Measurements from ENCODE around the gene CFL2. TPM values are rescaled to one million over a fixed set of nuclear protein-coding genes. Genes with fewer than 3 reads are reported as not detected.
"Not testable (repeated sequence)": the region's sequence is repeated elsewhere in the genome, so short reads cannot be mapped to it uniquely, and the experiment has no call there.

Gene CFL2
- total RNA-seq, 1 donor from 2014 or later = 34.6 TPM

DNA sequence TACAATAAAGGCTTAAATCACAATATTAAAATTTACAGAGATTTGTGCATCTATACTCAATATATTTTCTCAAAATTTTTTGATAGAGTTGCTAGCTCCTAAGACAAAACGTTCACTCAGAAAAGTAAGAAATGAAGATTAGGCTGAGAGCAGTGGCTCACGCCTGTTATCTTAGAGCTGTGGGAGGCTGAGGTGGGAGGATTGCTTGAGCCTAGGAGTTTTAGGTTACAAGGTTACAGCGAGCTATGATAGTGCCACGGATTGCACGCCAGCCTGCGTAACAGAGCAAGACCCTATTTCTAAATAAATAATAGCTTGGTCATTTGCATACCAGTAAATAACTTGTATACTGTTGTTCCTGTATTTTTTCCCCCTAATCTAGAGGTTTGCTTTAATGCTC is 35.0 kb upstream of the CFL2 start:
- Histone ChIP-seq H3K9me3 (no peaks in the 10 kb centered on the region), H3K27ac (no peak overlapping the region), H3K36me3 (peaks cover 21% of the 10 kb centered on the region), H3K27me3 (ENCODE audit: low read depth) (no peaks in the 10 kb centered on the region), H3K4me3 (no peak overlapping the region), H3K4me1 (no peaks in the 10 kb centered on the region)
- intact Hi-C loops (cut with DNase I) = no loop called here
- TF ChIP-seq, protein P1, sequence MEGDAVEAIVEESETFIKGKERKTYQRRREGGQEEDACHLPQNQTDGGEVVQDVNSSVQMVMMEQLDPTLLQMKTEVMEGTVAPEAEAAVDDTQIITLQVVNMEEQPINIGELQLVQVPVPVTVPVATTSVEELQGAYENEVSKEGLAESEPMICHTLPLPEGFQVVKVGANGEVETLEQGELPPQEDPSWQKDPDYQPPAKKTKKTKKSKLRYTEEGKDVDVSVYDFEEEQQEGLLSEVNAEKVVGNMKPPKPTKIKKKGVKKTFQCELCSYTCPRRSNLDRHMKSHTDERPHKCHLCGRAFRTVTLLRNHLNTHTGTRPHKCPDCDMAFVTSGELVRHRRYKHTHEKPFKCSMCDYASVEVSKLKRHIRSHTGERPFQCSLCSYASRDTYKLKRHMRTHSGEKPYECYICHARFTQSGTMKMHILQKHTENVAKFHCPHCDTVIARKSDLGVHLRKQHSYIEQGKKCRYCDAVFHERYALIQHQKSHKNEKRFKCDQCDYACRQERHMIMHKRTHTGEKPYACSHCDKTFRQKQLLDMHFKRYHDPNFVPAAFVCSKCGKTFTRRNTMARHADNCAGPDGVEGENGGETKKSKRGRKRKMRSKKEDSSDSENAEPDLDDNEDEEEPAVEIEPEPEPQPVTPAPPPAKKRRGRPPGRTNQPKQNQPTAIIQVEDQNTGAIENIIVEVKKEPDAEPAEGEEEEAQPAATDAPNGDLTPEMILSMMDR (IDR thresholded peaks at IDR 0.05) = no peak
- ATAC-seq = no peak
- no peak for DNase-seq

DNA sequence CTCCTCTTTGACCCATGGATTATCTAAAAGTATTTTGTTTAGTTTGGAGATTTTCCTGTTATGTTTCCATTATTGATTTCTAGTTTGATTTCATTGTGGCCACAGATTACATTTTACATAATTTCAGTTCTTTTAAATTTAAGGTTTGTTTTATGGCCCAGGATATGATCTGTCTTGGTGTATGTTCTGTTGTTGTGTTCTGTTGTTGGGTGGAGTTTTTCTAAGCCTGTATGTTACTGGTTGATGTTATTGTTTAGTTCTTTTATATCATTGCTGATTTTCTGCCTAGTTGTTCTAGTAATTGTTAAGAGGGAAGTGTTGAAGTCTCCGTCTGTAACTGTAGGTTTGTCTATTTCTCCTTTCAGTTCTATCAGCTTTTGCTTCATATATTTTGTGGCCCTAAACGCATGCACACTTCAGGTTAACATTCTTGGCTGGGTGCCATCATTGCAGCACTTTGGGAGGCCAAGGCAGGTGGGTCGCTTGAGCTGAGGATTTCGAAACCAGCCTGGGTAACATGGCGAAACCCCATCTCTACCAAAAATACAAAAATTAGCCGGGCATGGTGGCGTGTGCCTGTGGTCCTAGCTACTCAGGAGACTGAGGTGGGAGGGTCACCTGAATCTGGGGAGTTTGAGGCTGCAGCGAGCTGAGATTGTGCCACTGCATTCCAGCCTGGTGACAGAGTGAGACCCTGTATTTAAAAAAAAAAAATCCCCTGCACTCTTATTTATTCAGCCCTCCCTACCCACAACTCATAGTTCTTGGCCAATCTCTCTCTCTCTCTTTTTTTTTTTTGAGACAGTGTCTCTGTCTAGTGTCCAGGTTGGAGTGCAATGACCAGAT is 28.1 kb upstream of the CFL2 start:
- TF ChIP-seq, protein P1 (IDR thresholded peaks at IDR 0.05) = no peak
- Histone ChIP-seq H3K36me3 (no peaks in the 10 kb centered on the region), H3K27me3 (ENCODE audit: low read depth) (no peaks in the 10 kb centered on the region), H3K4me1 (no peaks in the 10 kb centered on the region), H3K4me3 (no peak overlapping the region), H3K9me3 (no peaks in the 10 kb centered on the region), H3K27ac (no peak overlapping the region)
- no peak for DNase-seq
- no peak for ATAC-seq
- intact Hi-C loops (cut with DNase I) = no loop called here

DNA sequence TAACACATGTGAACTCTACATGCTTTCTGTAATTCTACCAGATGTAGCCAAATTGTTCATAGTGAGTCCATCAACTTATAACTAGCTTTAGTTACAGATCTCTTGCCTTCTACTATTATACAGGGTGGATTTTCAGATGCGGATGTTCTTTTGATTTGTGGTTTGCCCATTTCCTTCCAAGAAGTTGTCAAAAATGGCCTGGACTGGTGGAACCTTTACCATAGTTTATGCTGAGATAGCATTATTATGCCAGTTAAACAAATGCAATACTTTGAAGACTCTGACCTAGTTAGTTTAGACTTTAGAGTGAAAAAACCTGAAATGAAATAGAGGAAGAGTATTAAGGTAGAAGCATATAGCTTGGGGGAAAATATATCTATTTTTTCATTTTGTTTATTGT is 27.4 kb upstream of the CFL2 start:
- ATAC-seq (no peak), DNase-seq (no peak)
- TF ChIP-seq, protein P1 (IDR thresholded peaks at IDR 0.05) = no peak
- H3K4me1 ChIP-seq = no peaks in the 10 kb centered on the region
- no peaks in the 10 kb centered on the region for H3K27me3 ChIP-seq (ENCODE audit: low read depth)
- intact Hi-C loops (cut with DNase I) = no loop called here
- no peaks in the 10 kb centered on the region for H3K9me3 ChIP-seq
- H3K4me3 ChIP-seq = no peak overlapping the region
- H3K27ac ChIP-seq = no peak overlapping the region
- no peaks in the 10 kb centered on the region for H3K36me3 ChIP-seq

DNA sequence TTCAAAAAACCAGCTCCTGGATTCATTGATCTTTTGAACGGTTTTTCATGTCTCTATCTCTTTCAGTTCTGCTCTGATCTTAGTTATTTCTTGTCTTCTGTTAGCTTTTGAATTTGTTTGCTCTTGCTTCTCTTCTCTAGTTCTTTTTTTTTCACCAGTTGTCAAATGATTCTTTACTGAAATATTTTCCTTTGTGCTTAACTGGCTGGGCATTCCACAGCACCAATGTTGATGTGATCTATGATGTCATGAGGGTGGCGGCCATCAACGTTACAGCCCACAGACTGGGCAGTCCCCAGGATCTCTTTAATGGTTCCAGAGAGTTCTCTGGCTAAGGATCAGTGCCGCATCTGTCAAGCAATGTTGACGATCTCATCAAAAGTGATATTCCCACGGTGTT is 25.7 kb upstream of the CFL2 start:
- ATAC-seq; H3K4me1 ChIP-seq; DNase-seq; H3K27ac ChIP-seq; H3K4me3 ChIP-seq; H3K9me3 ChIP-seq; intact Hi-C loops (cut with DNase I); H3K27me3 ChIP-seq (ENCODE audit: low read depth); H3K36me3 ChIP-seq: not testable (repeated sequence)

DNA sequence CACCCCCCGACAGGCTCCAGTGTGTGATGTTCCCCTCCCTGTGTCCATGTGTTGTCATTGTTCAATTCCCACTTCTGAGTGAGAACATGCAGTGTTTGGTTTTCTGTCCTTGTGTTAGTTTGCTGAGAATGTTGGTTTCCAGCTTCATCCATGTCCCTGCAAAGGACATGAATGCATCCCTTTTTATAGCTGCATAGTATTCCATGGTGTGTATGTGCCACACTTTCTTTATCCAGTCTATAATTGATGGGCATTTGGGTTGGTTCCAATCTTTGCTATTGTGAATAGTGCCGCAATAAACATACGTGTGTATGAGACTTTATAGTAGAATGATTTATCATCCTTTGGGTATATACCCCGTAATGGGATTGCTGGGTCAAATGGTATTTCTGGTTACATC is 22.7 kb upstream of the CFL2 start:
- H3K27me3 ChIP-seq (ENCODE audit: low read depth); ATAC-seq; DNase-seq; H3K4me3 ChIP-seq; H3K36me3 ChIP-seq; H3K9me3 ChIP-seq; H3K27ac ChIP-seq; intact Hi-C loops (cut with DNase I); H3K4me1 ChIP-seq: not testable (repeated sequence)

DNA sequence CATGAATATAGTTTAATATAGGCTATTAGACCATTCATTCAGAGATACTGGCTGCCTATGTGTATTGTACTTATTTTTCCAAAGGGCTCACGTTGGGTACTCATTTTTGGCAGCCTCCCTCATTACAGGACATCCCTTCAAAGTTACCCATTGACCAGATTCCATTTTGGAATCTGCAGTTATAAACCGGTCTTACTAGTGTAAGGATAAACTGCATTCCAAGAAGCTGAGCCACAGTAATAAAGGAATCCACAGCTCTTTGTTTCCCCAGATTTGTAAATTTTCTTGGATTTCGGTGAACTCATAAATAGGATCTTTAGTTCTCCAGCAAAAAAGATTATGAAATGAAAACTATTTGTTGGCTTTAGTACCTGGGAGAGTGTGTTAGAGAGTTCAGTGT is 18.9 kb upstream of the CFL2 start:
- no peak for DNase-seq
- TF ChIP-seq, protein P1 (IDR thresholded peaks at IDR 0.05) = no peak

More for the DNA sequence above, 18.9 kb upstream of the CFL2 start:
- peak in 1 of 2 donors; percentile 29 for ATAC-seq
- Histone ChIP-seq H3K4me1 (no peaks in the 10 kb centered on the region), H3K27me3 (ENCODE audit: low read depth) (no peaks in the 10 kb centered on the region), H3K36me3 (no peaks in the 10 kb centered on the region), H3K4me3 (no peak overlapping the region), H3K9me3 (no peaks in the 10 kb centered on the region), H3K27ac (no peak overlapping the region)
- intact Hi-C loops (cut with DNase I) = no loop called here
